HEK293 (cell line): Measurements from ENCODE around the gene ANP32A.

Experiments
- CTCF ChIP-seq: fragments of 450-650 bp; formaldehyde crosslinking; IDR thresholded peaks from 2 replicates; pipeline ENCODE4 v1.5.1; 2016; ENCODE audit warnings: missing biosample characterization, missing genetic modification characterization
- IKZF3 ChIP-seq: fragments of 450-650 bp; IDR thresholded peaks from 2 replicates; pipeline ENCODE4 v1.5.0; 2018; ENCODE audit warnings: missing biosample characterization, mild to moderate bottlenecking, missing genetic modification characterization, moderate library complexity
- OSR2 ChIP-seq: fragments of 450-650 bp; formaldehyde crosslinking; IDR thresholded peaks from 2 replicates; pipeline ENCODE4 v1.5.1; 2016; ENCODE audit warnings: missing biosample characterization, missing genetic modification characterization
- TCF7L2 ChIP-seq: IDR thresholded peaks from 2 replicates; pipeline ENCODE4 v1.6.1; 2011; ENCODE audit warnings: low read depth, mild to moderate bottlenecking, inconsistent platforms, low read length, moderate library complexity, borderline replicate concordance
- YY1 ChIP-seq: fragments of 450-650 bp; formaldehyde crosslinking; IDR thresholded peaks from 2 replicates; pipeline ENCODE4 v1.5.1; 2018; ENCODE audit warnings: missing biosample characterization, missing genetic modification characterization
- ZBTB1 ChIP-seq: fragments of 450-650 bp; formaldehyde crosslinking; IDR thresholded peaks from 2 replicates; pipeline ENCODE4 v1.5.1; 2016; ENCODE audit warnings: missing biosample characterization, missing genetic modification characterization
- ZNF112 ChIP-seq: fragments of 450-650 bp; formaldehyde crosslinking; IDR thresholded peaks from 2 replicates; pipeline ENCODE4 v1.5.0; 2017; ENCODE audit warnings: missing biosample characterization, missing genetic modification characterization
- ZNF138 ChIP-seq: fragments of 450-650 bp; formaldehyde crosslinking; IDR thresholded peaks from 2 replicates; pipeline ENCODE4 v1.5.1; 2016; ENCODE audit warnings: missing biosample characterization, missing genetic modification characterization, borderline replicate concordance
- ZNF423 ChIP-seq: fragments of 450-650 bp; formaldehyde crosslinking; IDR thresholded peaks from 2 replicates; pipeline ENCODE4 v1.5.1; 2016; ENCODE audit warnings: missing biosample characterization, missing genetic modification characterization
- ZNF513 ChIP-seq: fragments of 450-650 bp; IDR thresholded peaks from 2 replicates; pipeline ENCODE4 v1.5.1; 2018; ENCODE audit warnings: missing biosample characterization, missing genetic modification characterization
- ZNF555 ChIP-seq: fragments of 450-650 bp; formaldehyde crosslinking; conservative IDR thresholded peaks from 2 replicates; pipeline ENCODE4 v1.5.1; 2017; ENCODE audit warnings: missing biosample characterization, mild to moderate bottlenecking, missing genetic modification characterization, inconsistent platforms
- ZNF596 ChIP-seq: fragments of 450-650 bp; IDR thresholded peaks from 2 replicates; pipeline ENCODE4 v1.5.0; 2018; ENCODE audit warnings: missing biosample characterization, mild to moderate bottlenecking, missing genetic modification characterization, moderate library complexity
- ZSCAN4 ChIP-seq: fragments of 450-650 bp; formaldehyde crosslinking; IDR thresholded peaks from 2 replicates; pipeline ENCODE4 v1.5.1; 2017; ENCODE audit warnings: missing biosample characterization, missing genetic modification characterization

- no peak for TF ChIP-seq YY1 (tag by site-specific recombination)
- no peak for TF ChIP-seq CTCF (tag by site-specific recombination)
- no peak for TF ChIP-seq OSR2 (tag by site-specific recombination)
- TF ChIP-seq ZSCAN4 (tag by site-specific recombination) = no peak
- no peak for TF ChIP-seq ZNF555 (tag by site-specific recombination)
- TF ChIP-seq IKZF3 (tag by site-specific recombination) = no peak
- no peak for TF ChIP-seq ZBTB1 (tag by site-specific recombination)
- no peak for TF ChIP-seq TCF7L2
- TF ChIP-seq ZNF138 (tag by site-specific recombination) = no peak
- TF ChIP-seq ZNF513 (tag by site-specific recombination) = no peak
- no peak for TF ChIP-seq ZNF596 (tag by site-specific recombination)
- TF ChIP-seq ZNF423 = no peak
- TF ChIP-seq ZNF112 (tag by site-specific recombination) = no peak
Observed at GRCh38 chr15:68739390-68740080, 81.2 kb downstream of the ANP32A start.
